Tibial artery (tissue), 4 donors: Measurements from ENCODE around the gene SLC6A6.
A peak's percentile ranks its signal among the peaks of the same experiment; 100 is the strongest.

Source experiments
- DNase-seq, 2 donors: peaks; one replicate each; pipeline ENCODE4 v3.0.0-alpha.2; 2019
- H3K27ac ChIP-seq, 2 donors: fragments of 200-600 bp; sonication (generic) in 1 of 2; 1 replicate in 1 of 2; 2 replicates in 1 of 2; pipeline ENCODE4 v1.5.1; 2018 to 2019; ENCODE audit warnings: mild to moderate bottlenecking in 1 of 2
- H3K27me3 ChIP-seq, 2 donors: fragments of 200-600 bp; sonication (generic) in 1 of 2; one replicate each; pipeline versions ENCODE4 v1.5.1 to v1.6.0; 2016 to 2019
- H3K36me3 ChIP-seq, 3 donors: fragments of 200-600 bp; sonication (generic) in 2 of 3; one replicate each; pipeline ENCODE4 v1.5.1; 2016 to 2019; ENCODE audit warnings: mild to moderate bottlenecking in 2 of 3
- H3K4me1 ChIP-seq, 4 donors: fragments of 200-600 bp; sonication (generic) in 2 of 4; 1 replicate in 3 of 4; 2 replicates in 1 of 4; pipeline ENCODE4 v1.5.1; 2016 to 2019
- H3K4me3 ChIP-seq, 2 donors: fragments of 200-600 bp; sonication (generic) in 1 of 2; 1 replicate in 1 of 2; 2 replicates in 1 of 2; pipeline ENCODE4 v1.5.1; 2018 to 2019; ENCODE audit warnings: mild to moderate bottlenecking in 2 of 2
- H3K9me3 ChIP-seq, 3 donors: fragments of 200-600 bp; sonication (generic) in 1 of 3; one replicate each; pipeline ENCODE4 v1.5.1; 2016 to 2019
- intact Hi-C: fragments of 100-400 bp; cut with DNase I; formaldehyde crosslinking; loops from one replicate; pipeline ENCODE4 v1.15.0; 2023; ENCODE audit warnings: low total_unique reads
- TF ChIP-seq, protein P1 (sequence below), 2 experiments: fragments of 200-600 bp in 1 of 2; fragments of 450-650 bp in 1 of 2; IDR thresholded peaks; one replicate each; pipeline ENCODE4 v1.5.1; 2017 to 2019; ENCODE audit warnings: antibody characterized with exemption in 2 of 2, mild to moderate bottlenecking in 1 of 2, moderate library complexity in 1 of 2

SLC6A6 gene

DNA sequence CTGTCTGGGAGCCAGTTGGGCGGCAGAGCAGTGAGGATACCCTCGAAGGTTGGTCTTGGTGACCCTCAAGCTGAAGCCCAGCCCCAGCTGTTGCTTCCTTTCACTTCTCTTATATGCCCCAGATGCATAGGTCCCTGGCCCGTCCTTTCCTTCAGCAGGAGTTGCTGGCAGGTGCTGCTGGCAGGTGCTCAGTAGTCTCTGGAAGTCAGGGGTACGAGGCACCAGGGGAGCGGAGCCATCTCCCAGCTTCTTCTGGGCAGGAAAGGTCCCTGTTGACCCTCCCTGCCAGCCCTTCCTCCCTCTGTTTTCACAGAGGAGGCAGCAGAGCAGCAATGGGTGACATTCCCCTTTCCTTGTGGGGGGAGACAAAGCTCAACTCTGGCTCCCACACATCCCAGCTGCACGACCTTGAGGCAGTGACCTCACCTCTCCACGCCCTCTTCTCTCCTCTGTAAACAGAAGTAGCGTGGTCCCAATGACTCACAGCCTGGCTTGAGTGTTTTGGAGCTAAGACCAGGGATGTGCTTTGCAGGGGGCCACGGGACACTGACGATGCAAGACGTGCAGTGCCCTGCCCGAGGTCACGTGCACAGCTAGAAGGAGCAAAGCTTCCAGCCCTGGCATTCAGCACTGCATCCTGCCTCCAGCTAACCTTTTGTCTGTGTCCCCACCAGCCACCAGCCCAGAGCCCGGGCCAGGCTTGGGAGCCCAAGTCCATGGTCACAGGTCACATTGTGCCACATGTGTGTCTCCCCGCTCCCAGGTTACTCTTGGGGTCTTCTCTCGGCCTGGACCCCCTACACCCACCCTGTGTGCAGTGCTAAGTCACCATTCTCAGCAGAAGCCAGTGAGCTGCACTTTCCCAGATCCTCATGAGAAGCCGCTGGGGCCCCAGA lies 49.7 kb downstream of the SLC6A6 start:
- Histone ChIP-seq H3K27ac (peak overlapping the region; percentile 79 to 82), H3K4me3 (no peak overlapping the region), H3K36me3 (peaks cover 8 to 30% (median 18%) of the 10 kb centered on the region in 3 donors), H3K4me1 (peaks cover 10 to 42% (median 29%) of the 10 kb centered on the region in 4 donors), H3K27me3 (no peaks in the 10 kb centered on the region), H3K9me3 (no peaks in the 10 kb centered on the region)
- intact Hi-C loops: loop anchor here (2.0 to 10.0 kb wide), 2 partner anchors 49 to 327 kb away; partner anchors contain the start of genes CHCHD4, SLC6A6 and TMEM43
- peak; percentile 89 to 90 for DNase-seq
- TF ChIP-seq, protein P1, sequence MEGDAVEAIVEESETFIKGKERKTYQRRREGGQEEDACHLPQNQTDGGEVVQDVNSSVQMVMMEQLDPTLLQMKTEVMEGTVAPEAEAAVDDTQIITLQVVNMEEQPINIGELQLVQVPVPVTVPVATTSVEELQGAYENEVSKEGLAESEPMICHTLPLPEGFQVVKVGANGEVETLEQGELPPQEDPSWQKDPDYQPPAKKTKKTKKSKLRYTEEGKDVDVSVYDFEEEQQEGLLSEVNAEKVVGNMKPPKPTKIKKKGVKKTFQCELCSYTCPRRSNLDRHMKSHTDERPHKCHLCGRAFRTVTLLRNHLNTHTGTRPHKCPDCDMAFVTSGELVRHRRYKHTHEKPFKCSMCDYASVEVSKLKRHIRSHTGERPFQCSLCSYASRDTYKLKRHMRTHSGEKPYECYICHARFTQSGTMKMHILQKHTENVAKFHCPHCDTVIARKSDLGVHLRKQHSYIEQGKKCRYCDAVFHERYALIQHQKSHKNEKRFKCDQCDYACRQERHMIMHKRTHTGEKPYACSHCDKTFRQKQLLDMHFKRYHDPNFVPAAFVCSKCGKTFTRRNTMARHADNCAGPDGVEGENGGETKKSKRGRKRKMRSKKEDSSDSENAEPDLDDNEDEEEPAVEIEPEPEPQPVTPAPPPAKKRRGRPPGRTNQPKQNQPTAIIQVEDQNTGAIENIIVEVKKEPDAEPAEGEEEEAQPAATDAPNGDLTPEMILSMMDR (IDR thresholded peaks at IDR 0.05): no peak

DNA sequence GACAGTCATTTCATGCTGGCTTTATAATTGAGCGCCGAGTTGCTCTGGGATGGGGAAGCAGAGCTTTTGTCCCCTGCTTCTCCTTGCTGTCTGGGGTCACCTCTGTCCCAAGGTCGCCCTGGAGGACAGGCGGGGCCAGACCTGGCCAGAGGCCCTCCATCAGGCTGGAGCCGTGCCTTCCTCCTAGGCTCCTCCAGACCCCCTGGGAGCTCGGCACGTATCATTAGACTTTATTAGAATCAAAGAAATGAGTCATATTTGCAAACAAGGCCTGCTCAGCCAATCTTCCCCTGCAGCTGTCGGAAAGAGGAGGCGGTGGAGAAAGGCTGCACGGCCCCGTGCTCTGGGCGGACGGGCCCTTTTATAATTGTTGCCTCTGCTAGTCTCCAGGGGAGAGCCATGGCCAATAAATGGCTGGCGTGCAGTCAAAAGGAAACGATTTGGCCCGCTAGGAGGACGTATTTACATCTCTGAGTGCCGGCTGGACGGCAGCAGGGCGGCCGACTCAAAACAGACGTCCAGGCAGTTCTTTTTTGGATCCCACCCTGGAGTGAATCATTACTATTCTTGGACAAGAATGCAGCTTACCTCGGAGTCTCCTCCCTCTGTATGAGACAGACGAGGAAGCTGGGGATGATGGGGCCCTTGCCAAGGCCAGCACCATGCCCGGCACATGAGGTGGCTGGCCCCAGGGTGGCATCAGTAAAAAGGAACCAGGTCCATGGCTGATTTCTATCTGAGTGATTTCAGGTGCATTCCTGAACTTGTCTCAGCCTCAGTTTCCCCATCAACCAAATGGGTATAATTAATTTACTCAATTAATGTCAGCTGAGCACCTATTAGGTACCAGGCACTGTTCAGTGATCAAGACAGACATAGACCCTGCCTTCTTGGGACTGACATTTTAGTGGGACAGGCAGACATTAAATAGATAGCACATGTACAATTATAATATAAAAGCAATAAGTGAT lies 50.6 kb downstream of the SLC6A6 start:
- TF ChIP-seq, protein P1 (IDR thresholded peaks at IDR 0.05): peak; percentile 31 to 49
- peak; percentile 95 to 97 for DNase-seq
- no peaks in the 10 kb centered on the region for H3K9me3 ChIP-seq
- no peak overlapping the region for H3K4me3 ChIP-seq
- peaks cover 0 to 21% (median 12%) of the 10 kb centered on the region in 3 donors for H3K36me3 ChIP-seq
- intact Hi-C loops: loop anchor here (2.0 to 10.0 kb wide), 2 partner anchors 50 to 328 kb away; partner anchors contain the start of genes CHCHD4, SLC6A6 and TMEM43
- H3K27ac ChIP-seq: peak overlapping the region; percentile 79 to 82
- H3K4me1 ChIP-seq: peaks cover 10 to 42% (median 29%) of the 10 kb centered on the region in 4 donors
- H3K27me3 ChIP-seq: no peaks in the 10 kb centered on the region

DNA sequence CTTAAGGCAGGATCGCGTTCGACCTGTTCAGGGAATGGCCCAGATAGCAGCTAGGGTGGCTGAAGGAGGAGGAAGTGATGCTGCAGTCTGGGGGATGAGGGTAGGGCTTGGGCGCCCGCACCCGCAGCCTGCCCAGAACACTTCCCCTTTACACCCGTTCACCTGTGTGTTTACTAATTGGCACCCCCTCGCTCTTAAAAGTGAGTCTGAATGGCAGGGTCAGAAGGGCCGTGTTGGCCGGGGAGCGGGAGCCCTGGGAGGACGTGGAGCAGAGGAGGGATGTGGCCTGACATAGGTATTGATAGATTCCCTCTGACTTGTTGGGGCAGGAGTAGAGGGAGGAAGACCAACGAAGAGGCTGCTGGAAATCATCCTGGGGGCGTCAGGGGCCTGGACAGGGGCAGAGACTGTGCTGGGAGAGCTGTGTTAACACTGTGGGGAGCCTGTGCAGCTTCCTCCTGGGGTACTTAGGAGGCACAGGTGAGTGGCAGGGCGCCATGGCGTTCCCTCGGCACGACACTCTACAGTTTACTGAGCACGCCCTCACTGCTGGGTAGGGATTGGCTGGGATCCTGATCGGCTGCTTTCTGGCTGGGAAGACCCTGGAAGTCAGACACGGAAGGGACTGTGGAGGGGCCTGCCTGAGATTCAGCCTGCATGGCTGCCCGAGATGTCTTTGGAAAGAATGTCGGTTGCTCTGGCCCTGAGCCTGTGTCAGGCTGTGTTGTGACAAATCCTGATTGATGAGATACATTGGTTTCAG lies 51.7 kb downstream of the SLC6A6 start:
- Histone ChIP-seq H3K4me1 (peaks cover 10 to 42% (median 29%) of the 10 kb centered on the region in 4 donors), H3K9me3 (no peaks in the 10 kb centered on the region), H3K4me3 (no peak overlapping the region), H3K27ac (peak overlapping the region; percentile 79 to 82), H3K27me3 (no peaks in the 10 kb centered on the region), H3K36me3 (peaks cover 0 to 15% (median 4%) of the 10 kb centered on the region in 3 donors)
- TF ChIP-seq, protein P1 (IDR thresholded peaks at IDR 0.05): no peak
- DNase-seq: no peak
- intact Hi-C loops: loop anchor here (2.0 to 10.0 kb wide), 2 partner anchors 51 to 329 kb away; partner anchors contain the start of genes CHCHD4, SLC6A6 and TMEM43

DNA sequence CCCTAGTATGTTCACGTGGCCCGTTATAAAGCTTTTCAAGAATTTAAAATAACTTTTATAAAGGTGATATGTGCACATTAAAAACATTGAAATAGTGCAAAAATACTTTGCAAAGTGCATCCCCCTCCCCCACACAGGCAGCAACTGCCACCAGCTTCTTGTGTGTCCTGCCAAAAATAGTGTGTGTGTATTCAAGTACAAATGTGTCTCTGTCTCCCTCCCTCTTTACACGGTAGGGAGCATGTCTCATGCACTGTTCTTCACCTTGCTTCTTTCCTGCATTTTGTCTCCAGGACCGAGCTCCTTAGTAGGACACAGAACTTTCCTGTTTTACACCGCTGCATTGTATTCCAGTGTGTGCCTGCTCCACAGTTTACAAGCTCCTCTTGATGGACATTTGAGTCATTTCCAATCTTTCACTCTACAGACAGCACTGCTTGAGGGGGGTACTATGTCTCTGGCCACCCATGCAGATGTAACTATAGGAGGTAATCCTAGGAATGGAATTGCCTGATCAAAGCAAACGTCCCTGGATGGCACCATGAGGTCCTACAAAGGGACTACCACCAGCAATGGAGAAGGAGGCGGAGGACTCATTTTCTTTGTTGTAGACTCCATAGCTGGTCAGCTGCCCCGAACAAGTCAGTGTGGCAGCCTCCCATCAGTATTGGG lies 52.4 kb downstream of the SLC6A6 start:
- intact Hi-C loops: loop anchor here (10.0 kb wide), 1 partner anchor 330 kb away; the partner anchor contains the start of genes CHCHD4 and TMEM43
- Histone ChIP-seq H3K4me3 (no peak overlapping the region), H3K27ac (peak overlapping the region in 1 of 2 donors; percentile 82), H3K27me3 (no peaks in the 10 kb centered on the region), H3K9me3 (no peaks in the 10 kb centered on the region), H3K36me3 (peaks cover 0 to 15% (median 4%) of the 10 kb centered on the region in 3 donors), H3K4me1 (peaks cover 10 to 42% (median 29%) of the 10 kb centered on the region in 4 donors)
- TF ChIP-seq, protein P1 (IDR thresholded peaks at IDR 0.05): no peak
- no peak for DNase-seq
